ENCODE results near the gene PGK1.
A peak's percentile ranks its signal among the peaks of the same experiment; 100 is the strongest.
"Not testable (repeated sequence)": the region's sequence is repeated elsewhere in the genome, so short reads cannot be mapped to it uniquely, and the experiment has no call there.

Gene PGK1

DNA sequence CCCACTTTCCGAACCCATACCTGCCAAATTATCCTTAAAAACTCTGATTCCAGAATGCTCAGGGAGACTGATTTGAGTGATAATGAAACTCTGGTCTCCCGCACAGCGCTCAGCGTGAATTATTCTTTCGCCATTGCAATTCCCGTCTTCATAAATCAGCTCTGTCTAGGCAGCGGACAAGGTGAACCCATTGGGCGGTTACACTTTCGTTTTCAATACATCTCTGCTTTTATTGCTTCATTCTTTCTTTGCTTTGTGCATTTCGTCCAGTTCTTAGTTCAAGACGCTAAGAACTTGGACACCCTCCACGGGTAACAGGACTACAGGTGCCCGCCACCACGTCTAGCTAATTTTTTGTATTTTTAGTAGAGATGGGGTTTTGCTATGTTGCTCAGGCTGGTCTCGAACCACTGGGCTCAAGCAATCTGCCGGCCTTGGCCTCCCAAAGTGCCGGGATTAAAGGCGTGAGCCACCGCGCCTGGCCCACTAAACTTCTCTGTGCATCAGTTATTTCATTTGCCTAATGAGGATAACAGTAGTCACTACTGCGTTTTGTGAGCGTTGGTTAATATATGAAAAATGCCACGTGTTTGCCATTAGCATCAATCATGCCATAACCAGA lies 936 bp upstream of the PGK1 start:
- no peak for TF ChIP-seq POLR2A (IDR thresholded peaks at IDR 0.05; ENCODE audit: low read depth, low read length)
- DNase-seq (ENCODE audit: insufficient read length, low spot score) = no peak
- FAIRE-seq = no peak

DNA sequence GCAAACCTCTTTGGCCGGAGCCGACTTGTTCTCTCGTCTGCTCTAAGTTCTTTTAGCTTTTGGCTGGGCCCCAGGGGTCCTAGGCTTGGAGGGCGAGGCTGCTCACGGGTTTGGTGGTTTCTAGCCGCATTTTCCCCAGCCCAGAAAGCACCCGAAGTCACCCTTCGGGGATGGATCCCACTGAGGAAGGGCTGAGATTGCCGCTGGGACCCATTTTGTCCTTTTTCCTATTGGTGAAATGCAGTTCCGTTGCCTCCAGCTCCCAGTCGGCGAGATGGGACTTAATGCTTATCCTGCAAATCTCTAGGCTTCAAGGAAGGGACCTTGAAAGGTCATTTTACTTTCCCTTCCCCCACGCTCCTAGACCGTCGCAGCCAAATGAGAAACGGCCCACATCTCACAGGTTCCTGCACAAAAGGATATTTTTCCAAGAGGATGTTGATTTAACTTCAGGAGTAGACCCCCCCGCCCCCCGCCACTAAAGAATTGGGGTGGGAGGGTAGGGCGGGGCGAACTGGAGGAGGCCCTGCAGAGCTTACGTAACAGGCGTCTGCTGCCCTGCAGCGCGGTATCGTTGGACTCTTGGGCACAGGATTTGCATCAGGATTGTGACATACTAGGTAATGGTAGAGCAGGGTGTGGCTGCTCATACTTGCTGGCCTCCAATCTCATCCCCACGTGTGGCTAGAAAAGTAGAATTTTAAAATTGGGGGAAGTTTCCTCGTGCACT lies 564 bp downstream of the PGK1 start:
- DNase-seq (ENCODE audit: insufficient read length, low spot score) = peak; percentile 18
- FAIRE-seq = no peak
- TF ChIP-seq POLR2A (IDR thresholded peaks at IDR 0.05; ENCODE audit: low read depth, low read length) = no peak

DNA sequence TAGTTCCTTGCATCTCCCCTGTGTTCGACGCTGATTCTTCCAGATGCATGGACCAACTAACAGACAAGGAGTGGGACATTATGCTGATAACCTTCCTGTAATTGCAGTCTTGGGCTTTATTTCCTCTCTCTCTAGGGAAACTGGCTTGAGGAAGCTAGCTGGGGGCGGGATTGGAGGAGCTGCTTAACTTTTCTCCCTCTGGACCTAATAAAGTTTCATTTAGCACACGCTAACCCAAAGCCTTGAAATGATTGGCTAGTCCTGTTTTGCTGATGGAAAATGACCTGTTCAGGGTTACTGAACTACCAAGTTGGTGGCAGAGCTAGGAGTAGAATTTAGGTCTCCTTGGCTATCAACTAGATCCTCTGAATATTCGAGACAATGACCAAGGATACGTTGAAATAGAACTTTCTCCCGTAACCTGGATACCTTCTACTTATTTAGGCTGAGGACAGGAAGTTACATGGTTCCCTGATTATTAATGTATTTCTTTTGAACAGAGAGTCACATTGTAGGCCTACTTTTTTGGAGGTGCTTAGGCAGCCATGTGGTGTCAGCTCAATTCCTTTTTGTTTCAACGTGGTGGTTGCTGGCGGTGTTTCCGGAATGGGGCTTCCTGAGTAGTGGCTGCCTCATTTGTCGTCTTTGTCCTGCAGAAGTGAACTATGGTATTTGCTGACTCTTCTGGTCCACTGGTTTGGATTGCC lies 2.0 kb downstream of the PGK1 start:
- TF ChIP-seq POLR2A (IDR thresholded peaks at IDR 0.05; ENCODE audit: low read depth, low read length) = no peak
- DNase-seq (ENCODE audit: insufficient read length, low spot score) = no peak
- FAIRE-seq = no peak

DNA sequence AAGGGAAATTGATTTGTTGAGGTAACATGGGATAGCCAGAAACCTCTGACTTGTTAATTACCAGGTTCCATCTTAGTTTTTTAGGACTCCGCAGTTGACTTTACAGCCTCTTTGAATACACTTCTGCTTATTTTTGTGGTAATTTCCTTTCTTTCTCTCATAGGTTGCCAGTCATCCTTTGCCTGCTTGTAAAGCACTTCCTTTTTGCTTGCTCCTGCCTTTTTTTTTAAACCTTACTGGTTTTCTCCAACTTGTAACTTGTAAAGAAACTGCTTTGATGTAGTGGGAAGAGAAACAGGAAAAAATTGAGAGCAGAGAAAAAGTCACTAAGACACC lies 2.6 kb downstream of the PGK1 start:
- FAIRE-seq = no peak
- DNase-seq (ENCODE audit: insufficient read length, low spot score) = no peak
- no peak for TF ChIP-seq POLR2A (IDR thresholded peaks at IDR 0.05; ENCODE audit: low read depth, low read length)

DNA sequence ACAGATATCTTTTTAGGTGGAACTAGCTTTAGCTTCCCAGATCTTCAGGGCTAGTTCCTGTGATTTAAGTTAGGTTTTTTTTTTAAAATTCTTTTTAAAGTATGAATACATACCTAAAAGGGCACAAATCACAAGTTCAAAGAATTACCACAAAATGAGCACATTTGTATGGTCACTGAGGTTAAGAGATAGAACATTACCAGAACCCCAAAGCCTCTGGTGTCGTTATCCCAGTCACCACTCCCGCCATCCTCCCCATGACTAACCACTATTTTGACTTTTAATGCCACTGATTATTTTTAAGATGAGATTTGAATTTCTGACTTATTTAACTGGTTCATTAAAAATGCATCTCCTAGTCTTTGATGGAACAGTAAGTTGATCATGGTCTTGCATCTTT lies 5.4 kb downstream of the PGK1 start:
- DNase-seq (ENCODE audit: insufficient read length, low spot score) (no peak), FAIRE-seq (no peak)
- no peak for TF ChIP-seq POLR2A (IDR thresholded peaks at IDR 0.05; ENCODE audit: low read depth, low read length)

DNA sequence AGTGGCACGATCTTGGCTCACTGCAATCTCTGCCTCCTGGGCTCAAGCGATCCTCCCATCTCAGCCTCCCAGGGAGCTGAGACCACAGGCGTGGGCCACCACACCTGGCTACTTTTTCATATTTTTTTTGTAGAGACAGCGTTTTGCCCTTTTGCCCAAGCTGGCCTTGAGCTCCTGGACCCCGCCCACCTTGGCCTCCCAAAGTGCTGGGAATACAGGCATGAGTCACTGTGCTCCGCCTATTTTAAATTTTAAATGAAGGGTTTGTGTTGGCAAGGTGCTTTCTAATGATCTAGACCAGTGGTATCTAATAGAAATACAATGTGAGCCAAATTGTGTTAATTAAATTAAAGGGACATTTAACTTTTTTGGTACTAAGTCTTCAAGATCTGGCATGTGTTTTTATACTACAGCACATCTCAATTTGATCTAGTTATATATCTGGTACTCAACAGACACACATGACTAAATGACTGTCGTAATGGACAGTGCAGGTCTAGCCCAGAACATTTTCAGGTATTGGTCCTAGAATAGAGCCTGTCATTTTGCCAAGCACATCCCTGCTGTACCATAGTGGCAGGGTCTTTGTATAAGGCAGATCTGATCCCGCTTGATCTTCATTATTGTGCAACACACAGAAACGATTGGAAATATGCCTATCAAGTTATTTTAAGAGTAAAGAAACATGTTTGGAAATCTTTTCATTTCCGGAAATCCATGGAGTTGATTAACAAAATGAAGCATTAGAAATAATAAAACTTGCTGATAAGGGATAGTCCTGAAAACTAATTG lies 7.3 kb downstream of the PGK1 start:
- DNase-seq (ENCODE audit: insufficient read length, low spot score) (no peak), FAIRE-seq (no peak)
- TF ChIP-seq POLR2A (IDR thresholded peaks at IDR 0.05; ENCODE audit: low read depth, low read length) = no peak

DNA sequence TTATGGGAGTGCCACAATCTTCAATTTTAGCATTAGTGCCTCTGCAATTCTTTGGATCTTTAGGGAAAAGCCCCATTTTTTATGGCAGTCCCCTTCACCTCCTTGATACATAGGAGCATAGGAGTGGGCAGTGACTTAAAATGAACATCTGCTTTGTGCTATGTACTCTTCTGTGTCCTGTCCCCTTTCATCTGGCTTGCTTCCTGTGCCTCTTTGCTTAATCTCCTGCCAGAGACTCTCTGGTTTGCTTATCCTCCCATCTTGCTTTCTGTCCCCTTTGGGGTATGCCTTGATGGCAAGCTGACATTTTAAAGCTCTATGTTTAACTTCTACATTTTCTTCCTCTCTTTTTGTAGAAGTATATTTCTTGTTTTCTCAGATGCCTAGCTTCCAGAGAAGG lies 12.3 kb downstream of the PGK1 start:
- FAIRE-seq = no peak

DNA sequence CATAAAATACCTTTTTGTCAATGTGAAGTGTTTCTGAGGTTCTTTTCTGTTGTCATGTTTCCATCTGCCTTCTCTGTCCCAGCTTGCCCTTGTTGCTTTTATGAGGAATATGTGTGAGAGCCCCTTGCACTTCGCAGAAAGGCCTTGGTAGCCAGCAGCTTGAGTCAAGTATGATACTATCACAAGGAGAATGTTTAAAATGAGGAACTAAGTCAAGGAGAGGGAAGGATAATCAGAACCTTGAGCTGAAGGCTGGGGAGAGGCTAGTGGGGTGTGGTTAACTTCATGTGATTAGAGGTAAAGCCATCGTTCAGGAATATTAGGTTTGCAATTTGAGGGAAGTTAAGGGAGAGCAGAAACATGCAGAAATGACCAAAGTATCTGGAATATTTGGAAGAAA lies 12.7 kb downstream of the PGK1 start:
- no peak for DNase-seq (ENCODE audit: insufficient read length, low spot score)
- no peak for TF ChIP-seq POLR2A (IDR thresholded peaks at IDR 0.05; ENCODE audit: low read depth, low read length)
- FAIRE-seq = no peak

More for the DNA sequence above, 12.3 kb downstream of the PGK1 start:
- no peak for TF ChIP-seq POLR2A (IDR thresholded peaks at IDR 0.05; ENCODE audit: low read depth, low read length)
- no peak for DNase-seq (ENCODE audit: insufficient read length, low spot score)

DNA sequence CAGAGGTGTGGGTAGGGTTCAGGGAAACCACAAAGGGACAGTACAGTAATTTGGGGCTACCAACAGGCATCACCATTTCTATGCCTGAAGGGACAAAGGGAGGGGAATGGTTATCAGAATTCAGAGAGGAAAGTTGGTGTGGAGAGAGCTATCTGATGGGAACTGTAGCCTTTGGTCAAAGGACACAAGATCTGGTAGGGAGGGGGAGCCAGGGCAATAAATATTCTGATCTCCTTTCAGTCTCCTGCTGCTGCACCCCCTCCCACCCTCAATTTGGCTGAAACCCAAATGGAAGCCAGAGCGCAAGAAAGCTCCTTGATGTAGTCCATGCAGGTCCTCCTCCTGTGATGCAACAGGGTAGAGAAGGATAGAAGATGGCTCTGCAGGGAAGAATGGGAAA lies 14.6 kb downstream of the PGK1 start:
- no peak for DNase-seq (ENCODE audit: insufficient read length, low spot score)
- no peak for TF ChIP-seq POLR2A (IDR thresholded peaks at IDR 0.05; ENCODE audit: low read depth, low read length)

DNA sequence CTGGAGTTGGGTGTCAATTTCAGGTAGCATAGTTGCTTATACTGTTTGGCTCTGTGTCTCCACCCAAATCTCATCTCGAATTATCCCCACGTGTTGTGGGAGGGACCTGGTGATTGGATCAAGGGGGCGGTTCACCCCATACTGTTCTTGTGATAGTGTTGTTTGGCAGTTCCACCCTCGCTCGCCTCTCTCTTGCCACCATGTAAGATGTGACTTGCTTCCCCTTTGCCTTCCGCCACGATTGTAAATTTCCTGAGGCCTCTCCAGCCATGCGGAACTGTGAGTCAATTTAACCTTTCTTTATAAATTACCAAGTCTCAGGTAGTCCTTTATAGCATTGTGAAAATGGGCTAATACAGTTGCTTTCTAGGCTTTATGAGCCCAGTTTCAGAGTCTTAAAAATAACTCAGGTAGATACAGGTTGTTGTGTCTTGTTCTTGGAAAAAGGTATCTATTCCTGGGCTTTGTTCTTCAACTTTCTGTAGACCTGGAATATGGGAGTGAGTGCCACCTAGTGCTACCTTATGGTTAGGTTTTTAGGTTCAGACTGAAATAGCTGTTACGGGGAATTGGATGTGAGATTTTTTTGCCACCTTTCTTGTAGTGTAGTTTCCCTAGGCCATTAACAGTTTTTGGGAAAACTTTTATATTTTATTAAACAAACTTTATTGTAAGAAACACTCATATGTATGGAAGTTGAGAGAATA lies 15.6 kb downstream of the PGK1 start:
- no peak for FAIRE-seq
- TF ChIP-seq POLR2A (IDR thresholded peaks at IDR 0.05; ENCODE audit: low read depth, low read length) = no peak

More for the DNA sequence above, 14.6 kb downstream of the PGK1 start:
- no peak for FAIRE-seq

DNA sequence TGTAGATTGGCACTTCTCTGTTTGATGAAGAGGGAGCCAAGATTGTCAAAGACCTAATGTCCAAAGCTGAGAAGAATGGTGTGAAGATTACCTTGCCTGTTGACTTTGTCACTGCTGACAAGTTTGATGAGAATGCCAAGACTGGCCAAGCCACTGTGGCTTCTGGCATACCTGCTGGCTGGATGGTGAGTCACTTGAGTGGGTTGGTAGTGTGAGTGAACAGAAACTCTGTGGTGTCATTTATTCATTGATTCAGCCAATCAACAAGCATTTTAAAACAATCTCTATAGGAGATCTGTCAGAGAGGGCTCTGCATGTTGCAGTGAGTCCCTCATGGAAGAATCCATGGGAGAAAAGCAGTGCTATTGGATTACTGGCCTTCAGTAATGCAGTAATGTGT lies 19.1 kb downstream of the PGK1 start:
- peak; percentile 73 for FAIRE-seq
- no peak for DNase-seq (ENCODE audit: insufficient read length, low spot score)
- no peak for TF ChIP-seq POLR2A (IDR thresholded peaks at IDR 0.05; ENCODE audit: low read depth, low read length)

More for the DNA sequence above, 15.6 kb downstream of the PGK1 start:
- DNase-seq (ENCODE audit: insufficient read length, low spot score) = no peak

DNA sequence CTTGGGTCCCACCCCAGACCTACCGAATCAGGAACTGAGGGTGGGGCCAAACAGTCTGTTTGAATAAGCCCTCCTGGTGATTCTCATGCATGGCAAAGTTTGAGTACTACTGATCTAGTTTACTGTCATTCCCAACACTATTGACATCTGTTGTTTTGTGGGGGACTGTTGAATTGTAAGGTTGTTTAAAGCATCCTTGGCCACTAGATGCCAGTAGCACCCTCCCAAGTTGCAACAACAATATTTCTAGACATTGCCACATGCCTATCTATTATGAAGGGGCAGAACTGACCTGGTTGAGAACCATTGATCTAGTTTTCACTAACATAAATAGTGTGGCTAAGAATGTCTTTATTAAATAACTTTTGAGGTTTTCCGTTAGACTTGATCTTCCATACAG lies 20.3 kb downstream of the PGK1 start:
- no peak for TF ChIP-seq POLR2A (IDR thresholded peaks at IDR 0.05; ENCODE audit: low read depth, low read length)
- no peak for DNase-seq (ENCODE audit: insufficient read length, low spot score)
- no peak for FAIRE-seq

DNA sequence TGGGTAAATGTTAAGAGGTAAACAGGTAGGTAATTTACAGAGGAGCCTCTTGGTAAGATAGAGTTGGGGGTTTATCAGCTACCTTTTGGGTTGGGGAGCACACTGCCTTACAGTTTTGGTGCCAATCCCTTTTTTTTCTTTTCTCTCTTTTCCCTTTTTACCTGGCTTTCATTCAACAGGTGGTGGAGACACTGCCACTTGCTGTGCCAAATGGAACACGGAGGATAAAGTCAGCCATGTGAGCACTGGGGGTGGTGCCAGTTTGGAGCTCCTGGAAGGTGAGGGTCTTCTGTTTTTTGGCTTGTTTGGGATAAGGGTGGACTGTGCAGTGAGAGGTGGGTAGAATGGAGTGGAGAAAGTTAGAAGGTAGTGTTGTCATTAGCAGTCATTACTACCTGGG lies 21.1 kb downstream of the PGK1 start:
- no peak for TF ChIP-seq POLR2A (IDR thresholded peaks at IDR 0.05; ENCODE audit: low read depth, low read length)
- DNase-seq (ENCODE audit: insufficient read length, low spot score) (no peak), FAIRE-seq (no peak)

DNA sequence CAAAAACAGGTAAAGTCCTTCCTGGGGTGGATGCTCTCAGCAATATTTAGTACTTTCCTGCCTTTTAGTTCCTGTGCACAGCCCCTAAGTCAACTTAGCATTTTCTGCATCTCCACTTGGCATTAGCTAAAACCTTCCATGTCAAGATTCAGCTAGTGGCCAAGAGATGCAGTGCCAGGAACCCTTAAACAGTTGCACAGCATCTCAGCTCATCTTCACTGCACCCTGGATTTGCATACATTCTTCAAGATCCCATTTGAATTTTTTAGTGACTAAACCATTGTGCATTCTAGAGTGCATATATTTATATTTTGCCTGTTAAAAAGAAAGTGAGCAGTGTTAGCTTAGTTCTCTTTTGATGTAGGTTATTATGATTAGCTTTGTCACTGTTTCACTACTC lies 21.7 kb downstream of the PGK1 start:
- not testable (repeated sequence) for FAIRE-seq; DNase-seq (ENCODE audit: insufficient read length, low spot score)

All from H54 (cell line).